ENCODE measurements around the gene PID1. TPM values are rescaled to one million over a fixed set of nuclear protein-coding genes. Genes with fewer than 3 reads are reported as not detected.

The PID1 gene
- total and polyA plus RNA-seq, 4 donors = 17.0 to 45.7 (median 30.0) TPM

DNA sequence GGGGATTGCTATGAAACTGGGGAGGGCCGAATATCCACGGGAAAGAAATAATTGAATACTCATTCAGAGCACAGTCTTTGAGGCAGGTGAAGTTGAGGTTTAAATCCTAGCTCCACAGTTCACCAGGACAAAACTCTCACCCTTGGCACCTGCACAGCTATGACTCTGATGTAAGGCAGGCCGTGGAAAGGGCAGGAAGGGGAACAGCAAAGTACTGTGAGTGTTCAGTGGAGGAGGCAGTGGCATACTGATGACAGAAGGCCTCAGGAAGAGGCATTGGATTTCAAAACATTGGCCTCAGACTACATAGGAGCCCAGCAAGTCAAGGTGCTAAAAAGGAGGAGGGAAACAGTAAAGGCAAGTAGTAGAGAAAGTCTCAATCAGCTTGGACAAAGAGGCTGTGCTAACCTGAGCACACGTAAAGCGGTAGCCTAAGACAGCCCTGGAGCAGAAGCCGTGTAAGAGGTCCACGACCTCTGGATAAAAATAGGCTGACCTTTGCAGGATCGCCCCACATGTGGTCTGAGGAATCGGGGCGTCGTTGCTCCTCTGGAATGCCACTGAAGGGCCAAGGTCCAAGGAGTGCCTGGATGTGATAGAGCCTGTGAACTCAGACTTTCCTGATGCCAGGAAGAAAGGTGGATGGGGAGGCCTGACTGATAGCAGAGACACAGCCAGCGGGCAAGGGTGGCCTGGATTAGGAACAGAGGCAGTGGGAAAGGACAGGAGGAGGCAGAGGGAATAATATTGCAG lies 243.6 kb downstream of the PID1 start:
- H3K36me3 ChIP-seq (ENCODE audit: control insufficient read depth in 4 of 4, insufficient read depth in 4 of 4, low read length in 4 of 4) = peaks cover 0 to 6% (median 5%) of the 10 kb centered on the region in 4 donors
- H3K9ac ChIP-seq (ENCODE audit: insufficient read depth in 1 of 2, low read length in 2 of 2) = no peak overlapping the region
- ATAC-seq (ENCODE audit: insufficient read depth, low FRiP score) = no peak
- no peak overlapping the region for H3K4me3 ChIP-seq
- no peak overlapping the region for H3K27ac ChIP-seq (ENCODE audit: low read depth in 1 of 2, low read length in 1 of 2)
- peaks cover 0 to 8% (median 1%) of the 10 kb centered on the region in 4 donors for H3K9me3 ChIP-seq (ENCODE audit: control insufficient read depth in 4 of 4, insufficient read depth in 3 of 4, low read length in 3 of 4)
- H3K27me3 ChIP-seq (ENCODE audit: control insufficient read depth in 3 of 3, insufficient read depth in 3 of 3, low read length in 2 of 3) = no peaks in the 10 kb centered on the region
- WGBS, 2 donors = 82 to 87% methylated on average over 12 of the region's 12 CpGs
- H3K4me1 ChIP-seq (ENCODE audit: control insufficient read depth in 5 of 5, insufficient read depth in 5 of 5, low read length in 5 of 5) = no peaks in the 10 kb centered on the region
- no peak for DNase-seq
- TF ChIP-seq, protein P1, sequence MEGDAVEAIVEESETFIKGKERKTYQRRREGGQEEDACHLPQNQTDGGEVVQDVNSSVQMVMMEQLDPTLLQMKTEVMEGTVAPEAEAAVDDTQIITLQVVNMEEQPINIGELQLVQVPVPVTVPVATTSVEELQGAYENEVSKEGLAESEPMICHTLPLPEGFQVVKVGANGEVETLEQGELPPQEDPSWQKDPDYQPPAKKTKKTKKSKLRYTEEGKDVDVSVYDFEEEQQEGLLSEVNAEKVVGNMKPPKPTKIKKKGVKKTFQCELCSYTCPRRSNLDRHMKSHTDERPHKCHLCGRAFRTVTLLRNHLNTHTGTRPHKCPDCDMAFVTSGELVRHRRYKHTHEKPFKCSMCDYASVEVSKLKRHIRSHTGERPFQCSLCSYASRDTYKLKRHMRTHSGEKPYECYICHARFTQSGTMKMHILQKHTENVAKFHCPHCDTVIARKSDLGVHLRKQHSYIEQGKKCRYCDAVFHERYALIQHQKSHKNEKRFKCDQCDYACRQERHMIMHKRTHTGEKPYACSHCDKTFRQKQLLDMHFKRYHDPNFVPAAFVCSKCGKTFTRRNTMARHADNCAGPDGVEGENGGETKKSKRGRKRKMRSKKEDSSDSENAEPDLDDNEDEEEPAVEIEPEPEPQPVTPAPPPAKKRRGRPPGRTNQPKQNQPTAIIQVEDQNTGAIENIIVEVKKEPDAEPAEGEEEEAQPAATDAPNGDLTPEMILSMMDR (IDR thresholded peaks at IDR 0.05; ENCODE audit: control extremely low read depth, extremely low read depth) = no peak

DNA sequence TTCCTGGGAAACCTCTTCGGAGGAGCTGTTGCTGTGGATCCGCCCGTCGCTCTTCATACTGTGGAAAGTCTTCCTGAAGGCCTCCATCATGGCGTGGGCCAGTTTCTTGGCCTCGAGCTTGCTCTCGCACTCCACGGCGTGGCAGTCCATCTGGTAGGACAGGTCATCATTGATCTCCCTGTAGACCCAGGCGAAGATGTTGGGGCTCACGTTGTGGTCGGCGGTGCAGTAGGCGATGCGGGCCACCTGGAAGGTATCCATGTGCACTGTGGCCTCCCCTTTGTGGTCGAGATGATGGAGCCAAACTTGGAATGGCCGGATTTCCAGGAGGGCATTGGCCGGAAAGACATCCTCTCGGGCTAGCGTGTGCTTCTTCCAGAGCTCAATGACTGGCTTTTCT lies 245.4 kb downstream of the PID1 start:
- peaks cover 0 to 6% (median 5%) of the 10 kb centered on the region in 4 donors for H3K36me3 ChIP-seq (ENCODE audit: control insufficient read depth in 4 of 4, insufficient read depth in 4 of 4, low read length in 4 of 4)
- TF ChIP-seq, protein P1 (IDR thresholded peaks at IDR 0.05; ENCODE audit: control extremely low read depth, extremely low read depth) = no peak
- no peaks in the 10 kb centered on the region for H3K4me1 ChIP-seq (ENCODE audit: control insufficient read depth in 5 of 5, insufficient read depth in 5 of 5, low read length in 5 of 5)
- no peak for ATAC-seq (ENCODE audit: insufficient read depth, low FRiP score)
- H3K4me3 ChIP-seq = no peak overlapping the region
- H3K27ac ChIP-seq (ENCODE audit: low read depth in 1 of 2, low read length in 1 of 2) = no peak overlapping the region
- H3K9ac ChIP-seq (ENCODE audit: insufficient read depth in 1 of 2, low read length in 2 of 2) = no peak overlapping the region
- H3K27me3 ChIP-seq (ENCODE audit: control insufficient read depth in 3 of 3, insufficient read depth in 3 of 3, low read length in 2 of 3) = no peaks in the 10 kb centered on the region
- WGBS, 2 donors = 95% methylated on average over 20 of the region's 20 CpGs
- DNase-seq = no peak
- peaks cover 0 to 8% (median 1%) of the 10 kb centered on the region in 4 donors for H3K9me3 ChIP-seq (ENCODE audit: control insufficient read depth in 4 of 4, insufficient read depth in 3 of 4, low read length in 3 of 4)

DNA sequence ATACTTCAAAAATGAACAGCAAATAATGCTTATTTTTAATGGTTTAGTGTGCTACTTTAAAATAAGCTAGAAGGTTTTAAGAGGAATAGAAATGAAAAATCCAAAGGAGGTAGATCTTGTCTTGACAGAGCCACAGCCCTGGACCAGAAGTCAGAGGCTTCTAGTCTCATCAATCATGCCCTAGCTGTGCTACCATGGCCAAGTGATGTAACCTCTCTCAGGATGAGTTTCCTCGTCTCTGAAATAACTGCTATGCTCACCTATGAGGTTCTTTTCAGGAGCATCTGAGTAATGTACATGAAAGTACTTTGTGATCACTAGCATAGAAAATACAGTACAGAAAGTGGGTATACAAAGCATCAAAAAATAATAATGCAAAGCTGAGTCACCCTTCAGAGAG lies 248.4 kb downstream of the PID1 start:
- Histone ChIP-seq H3K4me1 (ENCODE audit: control insufficient read depth in 5 of 5, insufficient read depth in 5 of 5, low read length in 5 of 5) (no peaks in the 10 kb centered on the region), H3K27me3 (ENCODE audit: control insufficient read depth in 3 of 3, insufficient read depth in 3 of 3, low read length in 2 of 3) (no peaks in the 10 kb centered on the region), H3K4me3 (no peak overlapping the region), H3K27ac (ENCODE audit: low read depth in 1 of 2, low read length in 1 of 2) (no peak overlapping the region), H3K9me3 (ENCODE audit: control insufficient read depth in 4 of 4, insufficient read depth in 3 of 4, low read length in 3 of 4) (peaks cover 0 to 7% (median 0%) of the 10 kb centered on the region in 4 donors), H3K9ac (ENCODE audit: insufficient read depth in 1 of 2, low read length in 2 of 2) (no peak overlapping the region), H3K36me3 (ENCODE audit: control insufficient read depth in 4 of 4, insufficient read depth in 4 of 4, low read length in 4 of 4) (peaks cover 0 to 6% (median 4%) of the 10 kb centered on the region in 4 donors)
- DNase-seq = no peak
- 79 to 81% methylated on average over 1 of the region's 1 CpG for whole genome bisulfite sequencing, 2 donors
- TF ChIP-seq, protein P1 (IDR thresholded peaks at IDR 0.05; ENCODE audit: control extremely low read depth, extremely low read depth) = no peak
- ATAC-seq (ENCODE audit: insufficient read depth, low FRiP score) = no peak
